CD4-positive, alpha-beta T cell treated with Interleukin-2 at 100 ng/mL for 4 hours (primary cell): ENCODE results near the gene TAF10.

ENCODE experiments used
- DNase-seq: peaks from one replicate; pipeline ENCODE4 v3.0.0-alpha.2; 2020; ENCODE audit warnings: low spot score

TAF10 gene

GRCh38 chr11:6612213-6613041 is at the start of gene TAF10:
Gene TAF10, minus strand, starts transcription at chr11:6612216. Its CDS starts 27 bp downstream, at chr11:6612189.
- peak; percentile 95 for DNase-seq

GRCh38 chr11:6660712-6661111 is 48.7 kb upstream of the TAF10 start:
- DNase-seq: no peak

- no peak for DNase-seq
Observed at GRCh38 chr11:6658647-6659046, 46.6 kb upstream of the TAF10 start.

GRCh38 chr11:6657346-6657745 is 45.3 kb upstream of the TAF10 start:
- no peak for DNase-seq

GRCh38 chr11:6656936-6657335 is 44.9 kb upstream of the TAF10 start:
- no peak for DNase-seq

- no peak for DNase-seq
Observed at GRCh38 chr11:6656584-6656915, 44.5 kb upstream of the TAF10 start.

GRCh38 chr11:6655790-6656583 is 44.0 kb upstream of the TAF10 start, which contains the start of gene DCHS1:
Gene DCHS1, minus strand, starts transcription at chr11:6655809. Its CDS starts 14,196 bp downstream, at chr11:6641613.
- no peak for DNase-seq

- DNase-seq: peak; percentile 35
Observed at GRCh38 chr11:6655020-6655789, 43.2 kb upstream of the TAF10 start.

- no peak for DNase-seq
Observed at GRCh38 chr11:6654281-6655019, 42.4 kb upstream of the TAF10 start.

GRCh38 chr11:6653656-6654055 is 41.6 kb upstream of the TAF10 start:
- DNase-seq: no peak

GRCh38 chr11:6653097-6653496 is 41.1 kb upstream of the TAF10 start:
- DNase-seq: no peak

- DNase-seq: no peak
Observed at GRCh38 chr11:6652182-6652581, 40.2 kb upstream of the TAF10 start.

- DNase-seq: peak; percentile 40
Observed at GRCh38 chr11:6650980-6651379, 39.0 kb upstream of the TAF10 start.

- no peak for DNase-seq
Observed at GRCh38 chr11:6650104-6650503, 38.1 kb upstream of the TAF10 start.

GRCh38 chr11:6648501-6648900 is 36.5 kb upstream of the TAF10 start:
- DNase-seq: no peak

- no peak for DNase-seq
Observed at GRCh38 chr11:6647836-6648235, 35.8 kb upstream of the TAF10 start.

- peak; percentile 29 for DNase-seq
Observed at GRCh38 chr11:6646918-6647679, 35.1 kb upstream of the TAF10 start.

GRCh38 chr11:6646576-6646917 is 34.5 kb upstream of the TAF10 start:
- no peak for DNase-seq

- no peak for DNase-seq
Observed at GRCh38 chr11:6646071-6646470, 34.1 kb upstream of the TAF10 start.

GRCh38 chr11:6642957-6643356 is 30.9 kb upstream of the TAF10 start:
- no peak for DNase-seq
